H1 (cell line): ENCODE results near the gene MED23. TPM values are rescaled to one million over a fixed set of nuclear protein-coding genes. Genes with fewer than 3 reads are reported as not detected.

ENCODE experiments used
- CTCF ChIA-PET: fragments of 300-600 bp; sonication (Branson Sonifier 250); formaldehyde crosslinking; loops from one replicate; lab custom pipeline; 2021; ENCODE audit not compliant: partially characterized antibody; lab: Charles Lee
- POLR2A ChIA-PET: fragments of 300-600 bp; sonication (Branson Sonifier 250); formaldehyde crosslinking; loops from one replicate; lab custom pipeline; 2021; ENCODE audit warnings: inconsistent platforms; ENCODE audit not compliant: partially characterized antibody; lab: Charles Lee
- DNase-seq, 2 experiments: peaks; one replicate each; pipeline versions ENCODE4 v3.0.0 to v3.0.0-alpha.2; 2010 to 2022; ENCODE audit warnings: low spot score in 2 of 2, low read depth in 1 of 2, mixed read lengths in 1 of 2
- FAIRE-seq: peaks from 2 replicates; lab custom pipeline; 2011; peaks lifted over from hg19 to GRCh38; lab: Jason Lieb, UNC
- H2AFZ ChIP-seq: 2 replicates; pipeline ENCODE4 v1.8.1; 2012; ENCODE audit warnings: low read length, inconsistent platforms
- H2AK5ac ChIP-seq: 2 replicates; pipeline ENCODE4 v1.6.1; 2013; ENCODE audit warnings: low read depth, low read length
- H2BK120ac ChIP-seq: replicated peaks from 2 replicates; pipeline ENCODE3; 2013; ENCODE audit warnings: low read depth, low read length, inconsistent platforms
- H2BK12ac ChIP-seq: 2 replicates; pipeline ENCODE4 v1.6.1; 2013; ENCODE audit warnings: low read depth, low read length
- H2BK15ac ChIP-seq: 2 replicates; pipeline ENCODE4 v1.6.1; 2013; ENCODE audit warnings: low read length
- H2BK20ac ChIP-seq: 2 replicates; pipeline ENCODE4 v1.6.1; 2013; ENCODE audit warnings: low read length
- H2BK5ac ChIP-seq: 2 replicates; pipeline ENCODE4 v1.6.1; 2013; ENCODE audit warnings: low read depth, low read length
- H3K14ac ChIP-seq: 2 replicates; pipeline ENCODE4 v1.6.1; 2013; ENCODE audit warnings: inconsistent platforms; ENCODE audit not compliant: insufficient read length
- H3K18ac ChIP-seq: 2 replicates; pipeline ENCODE4 v1.6.1; 2013; ENCODE audit warnings: low read length; ENCODE audit errors: extremely low read depth
- H3K23ac ChIP-seq: 2 replicates; pipeline ENCODE4 v1.6.1; 2013; ENCODE audit warnings: inconsistent platforms; ENCODE audit not compliant: insufficient read length
- H3K23me2 ChIP-seq: 2 replicates; pipeline ENCODE4 v1.6.1; 2013; ENCODE audit warnings: low read depth, low read length
- H3K27ac ChIP-seq: 2 replicates; pipeline ENCODE4 v1.6.1; 2011; ENCODE audit warnings: low read depth, low read length, inconsistent platforms
- H3K27me3 ChIP-seq, 4 experiments: replicated peaks in 1 of 4; 1 replicate in 1 of 4; 2 replicates in 3 of 4; pipeline versions ENCODE4 v1.6.1 to v1.8.1; 2011 to 2013; ENCODE audit warnings: low read length in 3 of 4, mild to moderate bottlenecking in 3 of 4, inconsistent platforms in 2 of 4, mixed read lengths in 2 of 4, moderate library complexity in 1 of 4; ENCODE audit not compliant: control insufficient read depth in 3 of 4, insufficient read depth in 3 of 4; ENCODE audit errors: extremely low read depth in 1 of 4
- H3K36me3 ChIP-seq, 4 experiments: 2 replicates each; pipeline versions ENCODE4 v1.6.1 to v1.8.1; 2011 to 2013; ENCODE audit warnings: mild to moderate bottlenecking in 4 of 4, low read length in 3 of 4, moderate library complexity in 2 of 4, control low read depth in 1 of 4, inconsistent platforms in 1 of 4; ENCODE audit not compliant: insufficient read depth in 4 of 4, control insufficient read depth in 2 of 4
- H3K4ac ChIP-seq: replicated peaks from 2 replicates; pipeline ENCODE3; 2013; ENCODE audit warnings: low read length, low read depth, mixed read lengths, inconsistent platforms; ENCODE audit not compliant: insufficient read length
- H3K4me1 ChIP-seq, 4 experiments: replicated peaks in 1 of 4; 1 replicate in 1 of 4; 2 replicates in 3 of 4; pipeline versions ENCODE4 v1.6.1 to v1.8.1; 2011 to 2013; ENCODE audit warnings: low read length in 3 of 4, inconsistent platforms in 2 of 4, mixed read lengths in 1 of 4; ENCODE audit not compliant: insufficient read depth in 4 of 4, control insufficient read depth in 3 of 4
- H3K4me2 ChIP-seq, 2 experiments: 2 replicates each; pipeline versions ENCODE4 v1.6.1 to v1.8.1; 2011 to 2013; ENCODE audit warnings: low read depth in 2 of 2, low read length in 2 of 2, control low read depth in 1 of 2, inconsistent platforms in 1 of 2, mild to moderate bottlenecking in 1 of 2; ENCODE audit not compliant: insufficient read depth in 1 of 2
- H3K4me3 ChIP-seq, 4 experiments: fragments of 200-600, 300-600 bp in 1 of 4; sonication (generic), shearing (Covaris generic), sonication (Bioruptor Twin) in 1 of 4; 2 replicates each; pipeline versions ENCODE4 v1.5.1 to v1.8.1; 2011 to 2016; ENCODE audit warnings: low read length in 4 of 4, low read depth in 3 of 4, control low read depth in 2 of 4, inconsistent platforms in 2 of 4, mild to moderate bottlenecking in 2 of 4, mixed read lengths in 1 of 4, moderate library complexity in 1 of 4; ENCODE audit not compliant: insufficient read depth in 2 of 4; ENCODE audit errors: extremely low read depth in 1 of 4
- H3K56ac ChIP-seq: replicated peaks from 2 replicates; pipeline ENCODE3; 2013; ENCODE audit warnings: low read depth, mild to moderate bottlenecking, mixed read lengths, low read length, inconsistent platforms; ENCODE audit not compliant: insufficient read length
- H3K79me1 ChIP-seq: 2 replicates; pipeline ENCODE4 v1.6.1; 2013; ENCODE audit warnings: low read depth, low read length, control low read depth
- H3K79me2 ChIP-seq, 2 experiments: 2 replicates each; pipeline versions ENCODE4 v1.6.1 to v1.8.1; 2012 to 2013; ENCODE audit warnings: low read length in 2 of 2, mild to moderate bottlenecking in 2 of 2, inconsistent platforms in 1 of 2; ENCODE audit not compliant: insufficient read depth in 2 of 2, control insufficient read depth in 1 of 2
- H3K9ac ChIP-seq, 4 experiments: replicated peaks in 1 of 4; 1 replicate in 1 of 4; 2 replicates in 3 of 4; pipeline versions ENCODE4 v1.6.1 to v1.8.1; 2011 to 2013; ENCODE audit warnings: low read depth in 3 of 4, low read length in 3 of 4, control low read depth in 2 of 4, mild to moderate bottlenecking in 2 of 4, moderate library complexity in 2 of 4, inconsistent platforms in 1 of 4; ENCODE audit errors: extremely low read depth in 1 of 4
- H3K9me3 ChIP-seq, 2 experiments: 2 replicates each; pipeline versions ENCODE4 v1.6.1 to v1.8.1; 2012 to 2013; ENCODE audit warnings: mild to moderate bottlenecking in 2 of 2, moderate library complexity in 2 of 2, control low read depth in 1 of 2, inconsistent platforms in 1 of 2, low read depth in 1 of 2, low read length in 1 of 2, mixed read lengths in 1 of 2; ENCODE audit not compliant: insufficient read depth in 2 of 2
- H4K20me1 ChIP-seq, 2 experiments: replicated peaks in 1 of 2; 2 replicates each; pipeline versions ENCODE3 to v1.8.1; 2011 to 2013; ENCODE audit warnings: inconsistent platforms in 2 of 2, low read length in 2 of 2, mild to moderate bottlenecking in 1 of 2; ENCODE audit not compliant: insufficient read depth in 2 of 2, control insufficient read depth in 1 of 2
- H4K5ac ChIP-seq: 2 replicates; pipeline ENCODE4 v1.6.1; 2013; ENCODE audit warnings: low read length, low read depth, mixed read lengths, inconsistent platforms; ENCODE audit not compliant: insufficient read length
- H4K8ac ChIP-seq: 2 replicates; pipeline ENCODE4 v1.8.0; 2013; ENCODE audit warnings: mild to moderate bottlenecking, moderate library complexity, low read length, inconsistent platforms; ENCODE audit not compliant: insufficient read depth; ENCODE audit errors: extremely low read depth
- H4K91ac ChIP-seq: replicated peaks from 2 replicates; pipeline ENCODE3; 2013; ENCODE audit warnings: low read length, mixed read lengths, inconsistent platforms; ENCODE audit not compliant: insufficient read length
- HDAC2 ChIP-seq, 2 experiments: fragments of 300-600 bp in 1 of 2; sonication (generic) in 1 of 2; IDR thresholded peaks; 2 replicates each; pipeline ENCODE4 v1.6.1; 2011 to 2012; ENCODE audit warnings: low read depth in 2 of 2, low read length in 2 of 2, mild to moderate bottlenecking in 2 of 2, moderate library complexity in 2 of 2, borderline replicate concordance in 1 of 2, inconsistent platforms in 1 of 2
- PHF8 ChIP-seq: fragments of 200-600 bp; sonication (generic); conservative IDR thresholded peaks from 2 replicates; pipeline ENCODE4 v1.7.1; 2012; ENCODE audit warnings: low read depth, mild to moderate bottlenecking, inconsistent platforms, low read length, moderate library complexity
- RAD21 ChIP-seq, 2 experiments: IDR thresholded peaks in 1 of 2; conservative IDR thresholded peaks in 1 of 2; 2 replicates each; pipeline ENCODE4 v1.6.1; 2011; ENCODE audit warnings: low read depth in 2 of 2, low read length in 2 of 2, improper control_type of control experiment in 1 of 2, inconsistent platforms in 1 of 2, mild to moderate bottlenecking in 1 of 2, moderate library complexity in 1 of 2
- TCF12 ChIP-seq: IDR thresholded peaks from 2 replicates; pipeline ENCODE4 v1.6.1; 2011; ENCODE audit warnings: low read depth, mild to moderate bottlenecking, low read length
- YY1 ChIP-seq: IDR thresholded peaks from 2 replicates; pipeline ENCODE4 v1.6.1; 2011; ENCODE audit warnings: low read depth, mild to moderate bottlenecking, low read length
- WGBS, 2 experiments: shearing (Covaris generic) in 1 of 2; methylation state at CpG; one replicate each; pipeline versions ENCODE4 v1.1.6 to v1.1.7; 2013 to 2015; ENCODE audit warnings: low lambda C conversion rate in 2 of 2, mixed read lengths in 2 of 2, inconsistent platforms in 1 of 2, low coverage in 1 of 2, missing lambda C conversion rate in 1 of 2; ENCODE audit not compliant: insufficient replicate concordance in 2 of 2, insufficient coverage in 1 of 2, insufficient read length in 1 of 2; ENCODE audit errors: extremely low coverage in 1 of 2, missing lambda C conversion rate in 1 of 2; 5-methylcytosine and 5-hydroxymethylcytosine counted together
- polyA plus RNA-seq, 7 experiments: library from polyadenylated mRNA; depleted of rRNA in 3 of 7; stranded (reverse) in 5 of 7; unstranded in 2 of 7; fragments of >200 nt in 5 of 7; fragments of 200-250 nt in 2 of 7; gene quantifications; 1 replicate in 5 of 7; 2 replicates in 1 of 7; 4 replicates in 1 of 7; pipeline versions ENCODE4 v1.2.1 to v1.2.3, GENCODE V29; 2011 to 2013; ENCODE audit warnings: missing spikeins in 2 of 7, mixed read lengths in 2 of 7
- total RNA-seq: library from RNA; stranded (reverse); fragmentation: NEBNext Ultra II Directional; extraction: Animal tissue kit (Norgen Biotek cat#: 25700); gene quantifications from 2 replicates; pipeline ENCODE4 v1.2.1, GENCODE V29; 2021

The MED23 gene
- total and polyA plus RNA-seq, 2 of the 8 experiments (the other 6 are each of a cell fraction or from before 2014, with no cell fraction given): 10.5 to 13.0 TPM

- no peak overlapping the region for H3K14ac ChIP-seq
- no peak overlapping the region for H3K18ac ChIP-seq
- DNase-seq: no peak
- H3K4me2 ChIP-seq: no peak overlapping the region
- H3K9ac ChIP-seq: no peak overlapping the region
- no peak overlapping the region for H2AFZ ChIP-seq
- no peaks in the 10 kb centered on the region for H3K27me3 ChIP-seq
- H4K5ac ChIP-seq: no peak overlapping the region
- POLR2A ChIA-PET: interaction anchor here (0.8 kb wide), 1 partner anchor 566 kb away, joined by 3 read pairs; the partner anchor contains the start of gene EPB41L2
- no peak overlapping the region for H2AK5ac ChIP-seq
- no peak overlapping the region for H3K4me3 ChIP-seq
- CTCF ChIA-PET: interaction anchor here (0.7 to 2.6 kb wide), 8 partner anchors 9 to 685 kb away, joined by 3 to 26 read pairs (median 4); no protein-coding TSS in a partner anchor
- H4K91ac ChIP-seq: no peak overlapping the region
- no peaks in the 10 kb centered on the region for H3K79me1 ChIP-seq
- no peak overlapping the region for H3K23ac ChIP-seq
- FAIRE-seq: no peak
- peaks cover 0 to 1% (median 0%) of the 10 kb centered on the region in 4 experiments; a peak in 2 of 8 replicates for H3K36me3 ChIP-seq
- no peak overlapping the region for H2BK15ac ChIP-seq
- H4K20me1 ChIP-seq: no peaks in the 10 kb centered on the region
- H3K27ac ChIP-seq: no peak overlapping the region
- H3K56ac ChIP-seq: no peak overlapping the region
- peaks cover 0 to 7% of the 10 kb centered on the region in 2 experiments; a peak in 2 of 4 replicates for H3K79me2 ChIP-seq
- H2BK120ac ChIP-seq: no peak overlapping the region
- H3K9me3 ChIP-seq: no peaks in the 10 kb centered on the region
- no peak overlapping the region for H4K8ac ChIP-seq
- TF ChIP-seq PHF8: no peak
- no peak for TF ChIP-seq TCF12
- no peak for TF ChIP-seq RAD21 (IDR thresholded peaks at IDR 0.05 in 1 of 2, conservative IDR thresholded peaks at IDR 0.05 in 1 of 2; ENCODE audit: low read depth in 2 of 2, low read length in 2 of 2)
- TF ChIP-seq HDAC2 (IDR thresholded peaks at IDR 0.05; ENCODE audit: borderline replicate concordance in 1 of 2, low read depth in 2 of 2, low read length in 2 of 2): no peak
- TF ChIP-seq YY1: no peak
- TF ChIP-seq, all 59 proteins: peak for 0
- Histone ChIP-seq H3K23me2 (no peaks in the 10 kb centered on the region), H3K4me1 (no peaks in the 10 kb centered on the region), H2BK20ac (no peak overlapping the region), H2BK5ac (no peak overlapping the region), H2BK12ac (no peak overlapping the region), H3K4ac (no peak overlapping the region)
- WGBS, 2 experiments: 93% methylated on average over 2 of the region's 2 CpGs; no CpG with 5 or more reads in 1 of the 2 experiments
These were observed 1.6 kb upstream of the MED23 start for GRCh38 chr6:131629651-131630050.
